HCT116 (cell line): Measurements from ENCODE around the gene ACYP2.

Experiments
- EGR1 ChIP-seq: IDR thresholded peaks from 2 replicates; pipeline ENCODE4 v1.6.1; 2012; ENCODE audit warnings: low read depth
- EZH2 ChIP-seq: fragments of 200-600 bp; sonication (generic); IDR thresholded peaks from 2 replicates; pipeline ENCODE4 v1.6.1; 2017; ENCODE audit warnings: antibody characterized with exemption, mixed run types
- FOSL1 ChIP-seq: IDR thresholded peaks from 2 replicates; pipeline ENCODE4 v1.6.1; 2012; ENCODE audit warnings: low read depth
- POLR2A ChIP-seq: IDR thresholded peaks from 2 replicates; pipeline ENCODE4 v1.7.0; 2011; ENCODE audit warnings: borderline replicate concordance; ENCODE audit not compliant: insufficient read depth, insufficient read length; ENCODE audit errors: extremely low read depth
- POLR2AphosphoS5 ChIP-seq: IDR thresholded peaks from 2 replicates; pipeline ENCODE4 v1.6.1; 2011; ENCODE audit warnings: mild to moderate bottlenecking, low read depth, low read length, moderate library complexity
- RAD21 ChIP-seq: IDR thresholded peaks from 2 replicates; pipeline ENCODE4 v1.6.1; 2012; ENCODE audit warnings: low read depth, mild to moderate bottlenecking
- REST ChIP-seq: IDR thresholded peaks from 2 replicates; pipeline ENCODE4 v1.6.1; 2012; ENCODE audit warnings: low read depth
- SIN3A ChIP-seq: IDR thresholded peaks from 2 replicates; pipeline ENCODE4 v1.6.1; 2012; ENCODE audit warnings: low read depth
- SRF ChIP-seq: IDR thresholded peaks from 2 replicates; pipeline ENCODE4 v1.6.1; 2012; ENCODE audit warnings: low read depth
- YY1 ChIP-seq: IDR thresholded peaks from 2 replicates; pipeline ENCODE4 v1.6.1; 2011; ENCODE audit warnings: low read length, low read depth, moderate library complexity, mild to moderate bottlenecking; ENCODE audit not compliant: insufficient replicate concordance; ENCODE audit errors: extremely low read depth
- TF ChIP-seq, protein P1 (sequence below), 3 experiments: fragments of 200-600 bp in 1 of 3; sonication (generic) in 1 of 3; IDR thresholded peaks in 2 of 3; conservative IDR thresholded peaks in 1 of 3; 2 replicates each; pipeline ENCODE4 v1.5.1; 2012 to 2017; ENCODE audit warnings: low read depth in 2 of 3, low read length in 2 of 3, antibody characterized with exemption in 1 of 3, borderline replicate concordance in 1 of 3, control low read depth in 1 of 3, mild to moderate bottlenecking in 1 of 3, mixed read lengths in 1 of 3, mixed run types in 1 of 3, moderate library complexity in 1 of 3; ENCODE audit not compliant: insufficient read depth in 1 of 3

- TF ChIP-seq FOSL1 (no peak), SRF (no peak), REST (no peak), RAD21 (no peak), POLR2A (no peak), YY1 (no peak), POLR2AphosphoS5 (no peak), SIN3A (no peak), EZH2 (no peak), EGR1 (no peak)
- TF ChIP-seq, protein P1, sequence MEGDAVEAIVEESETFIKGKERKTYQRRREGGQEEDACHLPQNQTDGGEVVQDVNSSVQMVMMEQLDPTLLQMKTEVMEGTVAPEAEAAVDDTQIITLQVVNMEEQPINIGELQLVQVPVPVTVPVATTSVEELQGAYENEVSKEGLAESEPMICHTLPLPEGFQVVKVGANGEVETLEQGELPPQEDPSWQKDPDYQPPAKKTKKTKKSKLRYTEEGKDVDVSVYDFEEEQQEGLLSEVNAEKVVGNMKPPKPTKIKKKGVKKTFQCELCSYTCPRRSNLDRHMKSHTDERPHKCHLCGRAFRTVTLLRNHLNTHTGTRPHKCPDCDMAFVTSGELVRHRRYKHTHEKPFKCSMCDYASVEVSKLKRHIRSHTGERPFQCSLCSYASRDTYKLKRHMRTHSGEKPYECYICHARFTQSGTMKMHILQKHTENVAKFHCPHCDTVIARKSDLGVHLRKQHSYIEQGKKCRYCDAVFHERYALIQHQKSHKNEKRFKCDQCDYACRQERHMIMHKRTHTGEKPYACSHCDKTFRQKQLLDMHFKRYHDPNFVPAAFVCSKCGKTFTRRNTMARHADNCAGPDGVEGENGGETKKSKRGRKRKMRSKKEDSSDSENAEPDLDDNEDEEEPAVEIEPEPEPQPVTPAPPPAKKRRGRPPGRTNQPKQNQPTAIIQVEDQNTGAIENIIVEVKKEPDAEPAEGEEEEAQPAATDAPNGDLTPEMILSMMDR (IDR thresholded peaks at IDR 0.05 in 2 of 3, conservative IDR thresholded peaks at IDR 0.05 in 1 of 3; ENCODE audit: borderline replicate concordance in 1 of 3, insufficient read depth in 1 of 3, low read depth in 2 of 3, low read length in 2 of 3): no peak
Measured at GRCh38 chr2:54114936-54115283, 505 bp upstream of the ACYP2 start.
